GM19328 (cell line): ENCODE results near the gene CENPF.

Experiments
- ATAC-seq: cut with Tn5 transposase; IDR thresholded peaks from one replicate; pipeline ENCODE4 v1.9.1; 2021; ENCODE audit warnings: mild to moderate bottlenecking, moderate library complexity; ENCODE audit not compliant: unreplicated experiment

CENPF gene

DNA sequence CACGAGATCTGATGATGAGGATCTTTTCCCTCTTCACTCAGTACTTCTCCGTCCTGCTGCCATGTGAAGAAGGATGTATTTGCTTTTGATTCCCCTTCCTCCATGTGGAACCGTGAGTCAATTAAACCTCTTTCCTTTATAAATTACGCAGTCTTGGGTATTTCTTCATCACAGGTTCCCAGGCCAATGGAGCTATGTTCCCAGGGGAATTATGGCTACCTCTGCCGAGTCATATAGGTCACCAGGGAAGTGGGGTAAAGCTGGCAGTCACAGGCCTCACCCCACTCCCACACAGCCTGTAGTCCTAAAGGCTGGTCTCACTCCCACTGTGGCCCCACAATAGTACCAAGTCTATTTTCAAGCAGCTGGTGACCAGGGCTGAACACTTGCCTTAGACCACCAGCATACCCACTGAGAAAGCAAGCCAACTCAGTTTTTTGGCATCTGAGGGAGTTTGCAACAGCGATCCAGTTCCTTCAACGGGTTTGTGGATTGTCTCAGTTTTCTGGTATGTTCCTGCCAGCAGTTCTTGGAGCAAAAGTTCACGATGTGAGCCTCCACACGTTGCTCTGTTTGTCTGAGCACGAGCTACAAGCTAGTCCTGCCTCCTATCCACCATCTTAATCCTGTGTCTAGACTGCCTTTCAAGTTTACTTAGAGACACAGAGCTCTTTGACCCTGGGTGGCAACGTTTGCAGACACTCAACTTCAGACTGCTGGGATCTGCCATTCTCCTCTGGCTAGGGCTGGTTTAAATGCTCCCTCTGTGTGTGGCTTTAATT lies 104.5 kb downstream of the CENPF start:
- no peak for ATAC-seq

GRCh38 chr1:214708321-214708955 lies 105.4 kb downstream of the CENPF start:
- no peak for ATAC-seq

DNA sequence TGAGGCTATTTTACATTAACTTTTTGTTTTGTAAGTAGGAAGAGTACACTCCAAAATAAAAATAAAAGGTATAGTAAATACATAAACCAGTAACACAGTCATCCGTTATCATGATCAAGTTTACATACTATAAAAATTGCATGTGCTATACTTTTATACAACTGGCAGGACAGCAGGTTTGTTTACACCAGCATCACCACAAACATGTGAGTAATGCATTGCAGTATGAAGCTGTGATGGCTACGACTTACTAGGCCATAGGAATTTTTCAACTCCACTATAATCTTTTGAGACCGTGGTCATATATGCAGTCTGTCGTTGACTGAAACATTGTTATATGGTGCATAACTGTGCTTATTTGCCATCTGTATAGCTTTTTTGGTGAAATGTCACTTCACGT lies 106.2 kb downstream of the CENPF start:
- ATAC-seq = no peak

DNA sequence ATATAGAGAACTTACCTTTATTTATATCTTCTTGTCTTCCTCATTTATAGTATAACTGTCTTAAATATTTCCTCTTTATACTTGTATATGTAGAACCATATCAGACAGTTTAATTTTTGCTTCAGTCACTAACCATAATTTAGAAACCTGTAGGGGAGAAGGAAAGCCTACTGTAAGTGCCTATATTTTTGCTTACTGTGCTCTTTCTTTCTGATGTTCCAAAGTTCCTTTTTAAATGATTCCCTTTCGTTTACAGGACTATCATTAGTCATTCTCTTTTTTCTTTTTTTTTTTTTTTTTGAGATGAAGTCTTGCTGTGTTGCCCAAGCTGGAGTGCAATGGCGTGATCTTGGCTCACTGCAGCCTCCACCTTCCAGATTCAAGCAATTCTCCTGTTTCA lies 109.7 kb downstream of the CENPF start:
- ATAC-seq = no peak
